COLO668 (cell line): ENCODE measurements around the gene MYH4.

ENCODE experiments used
- DNase-seq: peaks from one replicate; lab custom pipeline; 2025; ENCODE audit not compliant: unreplicated experiment; lab: John Stamatoyannopoulos, UW

MYH4 gene

DNA sequence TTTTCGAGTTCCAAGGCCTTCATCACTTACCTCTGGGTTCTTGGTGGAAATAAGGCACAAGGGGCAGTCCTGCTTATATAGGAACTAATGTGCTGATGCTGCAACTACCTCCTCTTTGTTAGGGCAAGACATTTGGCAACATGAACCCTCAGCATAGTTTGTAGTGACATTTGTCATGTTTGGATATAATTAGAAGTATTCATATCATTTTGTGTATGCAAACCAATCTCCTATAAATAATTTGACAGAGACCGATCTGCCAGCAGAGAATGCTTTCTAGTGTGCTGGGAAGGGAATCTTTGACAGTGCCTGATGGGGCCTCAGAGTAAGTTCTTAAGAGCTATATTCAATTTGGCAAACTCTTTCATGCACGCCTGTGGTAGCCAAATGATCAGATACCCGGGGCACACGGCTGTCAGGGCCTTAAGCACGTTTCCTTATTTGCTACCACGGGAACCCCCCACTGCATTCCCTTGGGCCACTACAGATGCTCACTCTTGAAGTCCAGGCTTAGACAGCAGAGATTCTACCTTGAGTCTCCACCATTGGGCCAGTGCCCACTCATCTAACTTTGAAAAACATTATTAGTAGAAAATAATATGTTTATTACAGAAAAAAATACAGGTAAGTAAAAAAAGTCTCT, 47.3 kb downstream of the MYH4 start, which contains the start of gene MYH8:
Gene MYH8 (minus strand): TSS at position 51 of the 643 bp plus-strand sequence. CDS start 1,723 bp downstream, outside the sequence.
- DNase-seq, result no peak

DNA sequence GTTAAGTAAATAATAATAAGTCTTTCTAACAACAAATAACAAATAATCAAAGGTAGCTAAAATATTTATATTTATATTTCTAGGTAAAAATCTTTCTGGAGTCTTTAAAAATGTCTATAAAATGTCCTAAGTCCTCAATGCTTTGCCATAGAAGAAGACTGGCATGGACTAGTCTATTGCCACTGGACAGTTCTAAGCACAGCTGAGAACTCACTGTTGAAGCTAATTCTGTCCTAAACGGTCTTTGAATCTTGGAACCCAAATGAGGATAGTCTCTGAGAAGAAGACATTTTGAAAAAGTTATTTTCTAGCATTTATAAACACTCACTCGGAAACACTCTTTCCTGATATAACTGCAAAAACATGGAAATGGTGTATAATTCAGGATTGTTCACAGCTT, 48.1 kb downstream of the MYH4 start:
- DNase-seq, result no peak

DNA sequence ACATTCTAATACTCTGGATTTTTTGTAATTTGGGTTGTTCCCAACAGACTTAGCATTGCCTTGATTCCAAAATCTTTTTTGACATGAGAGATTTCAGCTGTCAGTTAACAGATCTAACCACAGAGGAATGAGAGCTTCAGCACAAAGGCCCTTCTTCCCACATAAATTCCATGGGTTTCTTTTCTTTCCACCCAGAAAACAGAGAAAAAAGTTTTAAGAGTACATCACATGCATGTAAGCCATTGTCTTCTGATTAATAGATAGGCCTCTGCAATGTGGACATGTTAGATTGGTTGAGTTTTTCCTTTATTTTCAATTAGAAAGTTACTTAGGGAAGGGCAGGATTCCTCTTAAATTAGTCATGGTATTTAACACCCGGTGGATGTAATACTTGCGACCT, 48.5 kb downstream of the MYH4 start:
- DNase-seq, result no peak

DNA sequence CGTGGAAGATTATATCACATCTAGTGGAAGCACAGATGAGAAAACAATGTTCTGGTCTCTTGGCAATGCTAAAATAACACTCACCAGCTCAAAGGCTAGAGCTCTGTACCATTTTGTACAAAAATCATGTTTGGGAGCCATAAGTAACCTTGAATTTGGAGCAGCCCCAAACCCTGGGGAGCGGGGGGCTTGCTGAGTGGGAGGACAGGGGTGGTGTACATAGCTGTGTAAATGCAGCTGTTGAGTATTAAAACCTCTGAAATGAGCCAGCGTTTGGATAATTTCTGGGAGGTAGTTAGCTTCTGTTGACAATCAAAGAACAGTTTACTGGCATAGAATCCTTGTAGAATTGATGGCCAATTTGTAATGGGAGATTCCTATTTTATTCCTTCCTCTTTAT, 51.9 kb downstream of the MYH4 start:
- no peak for DNase-seq

DNA sequence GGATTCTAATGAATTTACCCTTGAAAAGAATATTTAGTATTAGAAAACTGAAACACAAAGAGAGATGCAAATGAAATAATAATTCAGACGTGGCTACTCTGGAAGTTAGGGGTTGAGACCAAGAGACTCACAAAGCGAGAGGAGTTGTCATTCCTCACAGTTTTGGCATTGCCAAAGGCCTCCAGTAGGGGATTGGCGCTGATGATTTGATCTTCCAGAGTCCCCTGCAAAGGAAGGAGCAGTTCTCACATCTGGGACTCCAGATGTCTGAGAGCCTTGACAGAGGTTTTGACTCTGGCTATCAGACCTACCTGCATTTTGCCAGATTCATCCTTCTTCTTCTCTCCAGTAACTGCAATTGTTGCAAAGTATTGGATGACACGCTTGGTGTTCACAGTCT, 54.2 kb downstream of the MYH4 start:
- no peak for DNase-seq

DNA sequence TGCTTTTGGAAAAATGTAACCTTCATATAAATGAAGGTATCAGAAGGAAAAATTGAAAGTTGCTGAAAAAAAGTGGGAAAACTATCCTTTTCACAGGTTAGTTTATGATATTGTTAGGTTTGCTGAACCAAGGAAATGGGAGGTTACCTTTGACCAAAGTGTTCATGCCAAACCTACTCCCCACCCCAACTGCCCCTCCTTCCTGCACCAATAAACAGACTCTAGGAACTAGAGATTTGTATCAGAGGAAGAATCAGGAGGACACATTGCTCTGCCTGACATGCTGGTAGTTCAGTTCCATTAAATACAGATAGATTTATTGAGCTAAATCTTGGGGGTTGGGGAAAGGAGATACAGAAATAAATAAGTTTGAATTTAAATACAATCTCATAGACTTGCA, 65.8 kb downstream of the MYH4 start:
- no peak for DNase-seq

DNA sequence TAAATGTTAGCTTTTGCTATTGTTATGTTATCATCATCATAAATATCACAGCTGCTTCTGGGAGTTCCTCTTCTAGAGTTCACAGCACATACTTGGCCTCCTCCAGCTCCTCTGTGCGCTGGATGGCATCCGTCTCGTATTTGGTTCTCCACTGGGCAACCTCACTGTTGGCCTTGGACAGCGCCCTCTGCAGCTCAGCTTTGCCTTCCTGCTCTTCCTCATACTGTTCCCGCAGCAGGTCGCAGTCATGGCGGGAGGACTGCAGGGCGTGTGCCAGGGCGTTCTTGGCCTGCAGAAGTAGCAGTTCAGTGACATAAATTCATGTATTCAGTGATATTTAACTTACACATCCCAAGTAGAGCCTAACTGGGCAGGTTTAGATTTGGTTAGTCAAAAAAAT, 71.0 kb downstream of the MYH4 start:
- no peak for DNase-seq

DNA sequence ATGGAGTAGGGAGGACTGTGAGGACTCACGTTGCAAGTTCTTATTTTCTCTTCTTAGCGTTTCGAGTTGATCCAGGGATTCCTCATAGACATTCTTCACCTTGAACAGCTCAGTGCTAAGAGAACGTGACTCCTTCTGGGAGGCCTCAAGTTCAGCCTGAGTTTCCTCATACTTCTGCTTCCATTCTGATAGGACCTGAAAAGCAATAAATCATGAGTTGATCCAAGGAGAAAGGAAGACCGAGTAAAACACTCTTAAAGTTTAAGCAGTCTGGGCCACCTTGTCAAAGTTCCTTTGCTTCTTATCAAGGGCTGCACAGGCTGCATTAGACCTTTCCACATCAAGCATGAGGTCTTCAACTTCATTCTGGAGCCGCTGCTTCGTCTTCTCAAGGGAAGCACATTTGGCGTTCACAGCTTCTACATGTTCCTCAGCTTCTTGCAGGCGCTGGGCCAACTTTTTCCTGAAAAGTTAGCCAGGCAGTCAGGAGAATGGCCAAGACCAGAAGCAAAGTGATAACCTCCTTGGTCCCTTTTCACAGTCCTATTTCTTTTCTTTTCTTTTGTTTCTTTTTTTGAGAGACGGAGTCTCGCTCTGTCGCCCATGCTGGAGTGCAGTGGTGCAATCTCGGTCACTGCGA, 72.7 kb downstream of the MYH4 start:
- DNase-seq, result no peak

DNA sequence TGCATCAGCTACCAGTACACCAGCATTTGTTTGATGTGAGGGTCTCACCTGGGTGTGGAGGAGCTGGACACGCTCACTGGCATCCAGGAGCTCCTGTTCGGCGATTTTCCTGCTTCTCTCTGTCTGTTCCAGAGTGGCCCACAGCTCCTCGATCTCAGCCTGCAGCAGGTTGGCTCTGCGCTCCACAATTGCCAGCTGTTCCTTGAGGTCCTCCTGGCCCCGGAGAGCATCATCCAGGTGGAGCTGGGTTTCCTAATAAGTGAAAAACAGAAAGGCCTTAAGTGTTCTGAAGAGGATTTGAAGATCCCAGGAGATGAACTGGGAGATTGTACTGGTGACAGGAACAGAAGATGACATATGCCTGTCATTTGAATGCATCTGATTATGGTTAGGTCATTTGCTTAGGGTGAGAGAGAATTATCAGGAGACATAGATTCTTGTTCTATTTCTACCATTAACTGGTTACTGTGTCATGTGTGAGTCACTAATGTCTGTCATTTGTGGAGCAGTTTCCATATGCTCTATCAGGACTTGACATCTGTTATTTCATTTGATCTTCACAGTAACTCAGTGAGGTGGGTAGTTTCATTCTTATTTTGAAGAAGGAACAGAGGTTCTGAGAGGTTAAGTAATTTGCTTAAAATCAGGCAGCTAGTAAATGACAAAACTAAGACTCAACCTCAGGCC, 75.0 kb downstream of the MYH4 start:
- no peak for DNase-seq
